KMS-11 (cell line): ENCODE data around the gene TYW5.

Experiments used
- H2AFZ ChIP-seq: fragments of 200-600 bp; sonication (generic); 2 replicates; pipeline ENCODE4 v1.6.1; 2016; ENCODE audit warnings: antibody characterized with exemption, mixed run types, low read depth
- H3K27ac ChIP-seq: fragments of 200-600 bp; sonication (generic); 2 replicates; pipeline ENCODE4 v1.6.1; 2016; ENCODE audit warnings: mild to moderate bottlenecking, mixed run types
- H3K27me3 ChIP-seq: fragments of 200-600 bp; sonication (generic); 2 replicates; pipeline ENCODE4 v1.6.1; 2017; ENCODE audit warnings: mild to moderate bottlenecking, low read depth, mixed run types, moderate library complexity; ENCODE audit not compliant: insufficient read depth
- H3K36me3 ChIP-seq: fragments of 200-600 bp; sonication (generic); 2 replicates; pipeline ENCODE4 v1.6.1; 2017; ENCODE audit warnings: mild to moderate bottlenecking, mixed run types; ENCODE audit not compliant: insufficient read depth
- H3K4me1 ChIP-seq: fragments of 200-600 bp; sonication (generic); 2 replicates; pipeline ENCODE4 v1.6.1; 2016; ENCODE audit warnings: mild to moderate bottlenecking, low read depth, mixed run types; ENCODE audit not compliant: poor library complexity, severe bottlenecking
- H3K4me2 ChIP-seq: fragments of 200-600 bp; sonication (generic); 2 replicates; pipeline ENCODE4 v1.7.0; 2016; ENCODE audit warnings: mild to moderate bottlenecking, mixed run types
- H3K4me3 ChIP-seq: fragments of 200-600 bp; sonication (generic); IDR thresholded peaks from 2 replicates; pipeline ENCODE4 v1.6.1; 2017; ENCODE audit warnings: low read depth, low read length, mixed read lengths; ENCODE audit not compliant: insufficient read depth
- H3K79me2 ChIP-seq: fragments of 200-600 bp; sonication (generic); 2 replicates; pipeline ENCODE4 v1.6.1; 2016; ENCODE audit warnings: low read depth, mixed run types; ENCODE audit not compliant: insufficient read depth
- H3K9ac ChIP-seq: fragments of 200-600 bp; sonication (generic); 2 replicates; pipeline ENCODE4 v1.6.1; 2016; ENCODE audit warnings: mild to moderate bottlenecking, mixed run types
- H4K20me1 ChIP-seq: fragments of 200-600 bp; sonication (generic); 2 replicates; pipeline ENCODE4 v1.6.1; 2016; ENCODE audit warnings: mild to moderate bottlenecking, mixed run types; ENCODE audit not compliant: insufficient read depth
- TF ChIP-seq, protein P1 (sequence below): fragments of 200-600 bp; sonication (generic); conservative IDR thresholded peaks from 2 replicates; pipeline ENCODE4 v1.6.1; 2017; ENCODE audit warnings: low read depth, mild to moderate bottlenecking, antibody characterized with exemption, low read length, moderate library complexity, mixed read lengths

TYW5 gene

DNA sequence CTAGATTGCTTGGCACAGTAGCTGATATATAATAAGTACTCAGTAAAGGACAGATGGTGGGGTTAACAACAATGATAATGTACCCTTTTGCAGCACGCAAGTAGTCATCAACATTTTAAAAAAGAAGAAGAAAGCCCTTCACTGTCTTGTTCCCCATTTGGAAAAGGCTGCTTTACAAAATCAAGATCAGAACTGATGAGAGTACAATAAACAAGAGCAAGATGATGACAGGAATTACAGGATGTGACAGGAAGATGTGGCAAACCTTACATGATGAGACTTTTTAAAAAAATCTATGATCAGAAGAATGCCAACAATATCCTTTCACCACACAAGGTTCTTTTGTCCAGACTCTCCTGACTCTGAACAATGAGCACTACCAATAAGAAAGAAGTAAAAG, 9.1 kb downstream of the TYW5 start:
- no peak overlapping the region for H3K4me2 ChIP-seq
- no peak overlapping the region for H3K9ac ChIP-seq
- no peak overlapping the region for H2AFZ ChIP-seq
- H3K79me2 ChIP-seq, result no peaks in the 10 kb centered on the region; the same call in 1 of the 2 replicates
- no peaks in the 10 kb centered on the region for H4K20me1 ChIP-seq
- H3K36me3 ChIP-seq, result no peaks in the 10 kb centered on the region; the same call in 1 of the 2 replicates
- H3K27me3 ChIP-seq, result no peaks in the 10 kb centered on the region
- H3K4me3 ChIP-seq, result no peak overlapping the region
- H3K27ac ChIP-seq, result no peak overlapping the region
- H3K4me1 ChIP-seq, result peaks cover 14% of the 10 kb centered on the region
- TF ChIP-seq, protein P1, sequence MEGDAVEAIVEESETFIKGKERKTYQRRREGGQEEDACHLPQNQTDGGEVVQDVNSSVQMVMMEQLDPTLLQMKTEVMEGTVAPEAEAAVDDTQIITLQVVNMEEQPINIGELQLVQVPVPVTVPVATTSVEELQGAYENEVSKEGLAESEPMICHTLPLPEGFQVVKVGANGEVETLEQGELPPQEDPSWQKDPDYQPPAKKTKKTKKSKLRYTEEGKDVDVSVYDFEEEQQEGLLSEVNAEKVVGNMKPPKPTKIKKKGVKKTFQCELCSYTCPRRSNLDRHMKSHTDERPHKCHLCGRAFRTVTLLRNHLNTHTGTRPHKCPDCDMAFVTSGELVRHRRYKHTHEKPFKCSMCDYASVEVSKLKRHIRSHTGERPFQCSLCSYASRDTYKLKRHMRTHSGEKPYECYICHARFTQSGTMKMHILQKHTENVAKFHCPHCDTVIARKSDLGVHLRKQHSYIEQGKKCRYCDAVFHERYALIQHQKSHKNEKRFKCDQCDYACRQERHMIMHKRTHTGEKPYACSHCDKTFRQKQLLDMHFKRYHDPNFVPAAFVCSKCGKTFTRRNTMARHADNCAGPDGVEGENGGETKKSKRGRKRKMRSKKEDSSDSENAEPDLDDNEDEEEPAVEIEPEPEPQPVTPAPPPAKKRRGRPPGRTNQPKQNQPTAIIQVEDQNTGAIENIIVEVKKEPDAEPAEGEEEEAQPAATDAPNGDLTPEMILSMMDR, result no peak

DNA sequence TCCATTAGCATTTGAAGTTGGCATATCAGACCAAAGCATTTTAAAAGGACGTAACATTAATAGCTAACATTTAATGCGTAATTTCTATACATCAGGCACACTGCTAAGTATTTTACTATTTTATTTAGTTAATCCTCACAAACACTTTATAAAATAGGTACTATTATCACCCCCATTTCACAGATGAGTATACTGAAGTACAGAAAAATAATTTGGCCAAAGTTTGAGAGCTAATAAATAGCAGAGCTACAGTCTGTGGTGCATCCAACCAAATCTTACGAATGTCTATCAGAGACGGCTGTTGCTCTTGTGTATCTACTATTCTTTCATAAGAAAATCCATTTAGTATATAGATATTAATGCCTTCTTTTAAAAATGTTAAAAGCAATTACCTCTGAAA, 11.9 kb downstream of the TYW5 start:
- no peaks in the 10 kb centered on the region; the same call in 1 of the 2 replicates for H3K36me3 ChIP-seq
- no peak overlapping the region for H2AFZ ChIP-seq
- no peak overlapping the region for H3K4me3 ChIP-seq
- H3K4me1 ChIP-seq, result peaks cover 37% of the 10 kb centered on the region
- no peaks in the 10 kb centered on the region; the same call in 1 of the 2 replicates for H3K79me2 ChIP-seq
- no peaks in the 10 kb centered on the region for H3K27me3 ChIP-seq
- H3K9ac ChIP-seq, result no peak overlapping the region
- H3K4me2 ChIP-seq, result no peak overlapping the region
- TF ChIP-seq, protein P1, result no peak
- H4K20me1 ChIP-seq, result no peaks in the 10 kb centered on the region
- H3K27ac ChIP-seq, result no peak overlapping the region

DNA sequence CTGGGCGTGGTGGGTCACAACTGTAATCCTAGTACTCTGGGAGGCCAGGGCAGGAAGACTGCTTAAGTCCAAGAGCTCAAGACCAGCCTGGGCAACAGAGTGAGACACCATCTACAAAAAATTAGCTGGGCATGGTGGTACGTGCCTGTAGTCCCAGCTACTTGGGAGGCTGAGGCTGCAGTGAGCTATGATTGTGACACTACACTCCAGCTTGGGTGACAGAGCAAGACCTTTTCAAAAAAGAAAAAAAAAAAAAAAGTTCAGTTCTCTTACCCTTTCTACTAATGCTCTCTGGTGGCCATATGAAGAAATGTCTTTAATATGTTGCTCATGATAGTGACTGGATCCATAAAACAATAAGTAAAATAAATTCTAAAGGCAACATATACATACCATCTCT, 14.9 kb downstream of the TYW5 start:
- Histone ChIP-seq H3K36me3 (no peaks in the 10 kb centered on the region; the same call in 1 of the 2 replicates), H3K4me1 (peaks cover 41% of the 10 kb centered on the region)

DNA sequence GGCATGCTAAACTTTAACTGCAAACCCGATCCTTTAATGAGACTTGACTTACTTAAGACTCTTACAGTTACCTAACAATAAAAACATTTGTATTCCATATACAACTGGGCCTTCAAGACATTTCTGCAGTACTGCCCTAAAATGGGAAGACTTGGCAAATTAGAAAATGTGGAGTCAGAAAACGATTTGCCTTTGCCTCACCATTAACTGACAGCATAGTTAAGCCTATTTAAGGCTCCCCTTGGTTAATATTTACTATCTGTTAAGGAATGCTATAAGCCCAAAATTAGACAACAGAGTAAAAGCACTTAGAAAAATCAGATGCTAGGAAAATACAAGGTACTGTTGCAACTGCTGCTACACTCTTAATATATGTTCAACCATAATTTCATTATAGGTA, 18.7 kb downstream of the TYW5 start:
- TF ChIP-seq, protein P1, result no peak
- Histone ChIP-seq H3K27me3 (no peaks in the 10 kb centered on the region), H3K4me2 (no peak overlapping the region), H3K27ac (no peak overlapping the region), H3K9ac (no peak overlapping the region), H3K36me3 (no peaks in the 10 kb centered on the region), H3K4me3 (no peak overlapping the region), H3K79me2 (no peaks in the 10 kb centered on the region), H4K20me1 (no peaks in the 10 kb centered on the region), H3K4me1 (peaks cover 34% of the 10 kb centered on the region), H2AFZ (no peak overlapping the region)

More for the DNA sequence above, 14.9 kb downstream of the TYW5 start:
- no peak overlapping the region for H3K27ac ChIP-seq
- H3K9ac ChIP-seq, result no peak overlapping the region
- no peaks in the 10 kb centered on the region; the same call in 1 of the 2 replicates for H3K79me2 ChIP-seq
- H2AFZ ChIP-seq, result no peak overlapping the region
- H4K20me1 ChIP-seq, result no peaks in the 10 kb centered on the region
- TF ChIP-seq, protein P1, result peak; percentile 56
- H3K27me3 ChIP-seq, result no peaks in the 10 kb centered on the region
- no peak overlapping the region for H3K4me2 ChIP-seq
- no peak overlapping the region for H3K4me3 ChIP-seq
